Caco-2 (cell line): ENCODE data around the gene GLI3. TPM values are rescaled to one million over a fixed set of nuclear protein-coding genes. Genes with fewer than 3 reads are reported as not detected.

Experiments used
- BruUV-seq: library from RNA; stranded (reverse); fragments of 400-500 nt; replicated peaks from 2 replicates; lab custom pipeline; 2021; lab: Mats Ljungman, UMichigan
- CTCF ChIA-PET: fragments of 300-600 bp; sonication (Branson Sonifier 250); formaldehyde crosslinking; loops from one replicate; lab custom pipeline; 2022; ENCODE audit warnings: antibody characterized with exemption; lab: Charles Lee
- POLR2A ChIA-PET: fragments of 300-600 bp; sonication (Branson Sonifier 250); formaldehyde crosslinking; loops from one replicate; lab custom pipeline; 2022; ENCODE audit warnings: antibody characterized with exemption; lab: Charles Lee
- DNase-seq, 2 experiments: peaks; one replicate each; pipeline versions ENCODE4 v3.0.0 to v3.0.0-alpha.2; 2020 to 2022
- H3K27me3 ChIP-seq: replicated peaks from 2 replicates; pipeline ENCODE4 v1.6.0; 2011; ENCODE audit warnings: low read length; ENCODE audit not compliant: control insufficient read depth, insufficient read depth
- H3K36me3 ChIP-seq: 2 replicates; pipeline ENCODE4 v1.5.1; 2011; ENCODE audit warnings: low read length; ENCODE audit not compliant: control insufficient read depth, insufficient read depth
- H3K4me1 ChIP-seq: fragments of 250-450 bp; sonication (Bioruptor Pico); 2 replicates; pipeline ENCODE4 v1.5.1; 2020; ENCODE audit warnings: mild to moderate bottlenecking
- H3K4me3 ChIP-seq: 2 replicates; pipeline ENCODE4 v1.5.1; 2011; ENCODE audit warnings: low read depth, mild to moderate bottlenecking, control low read depth, low read length
- H3K9me3 ChIP-seq: fragments of 250-450 bp; sonication (Bioruptor Pico); 2 replicates; pipeline ENCODE4 v1.5.1; 2020; ENCODE audit warnings: mild to moderate bottlenecking, moderate library complexity
- H3K27ac Mint-ChIP-seq: one replicate; pipeline ENCODE4 v1.8.0; 2022; ENCODE audit warnings: mixed read lengths; ENCODE audit not compliant: unreplicated experiment
- H3K27me3 Mint-ChIP-seq: one replicate; pipeline ENCODE4 v1.8.0; 2022; ENCODE audit warnings: mixed read lengths; ENCODE audit not compliant: insufficient read depth, unreplicated experiment
- H3K36me3 Mint-ChIP-seq: one replicate; pipeline ENCODE4 v1.8.0; 2022; ENCODE audit warnings: mild to moderate bottlenecking, mixed read lengths; ENCODE audit not compliant: insufficient read depth, unreplicated experiment
- H3K4me1 Mint-ChIP-seq: one replicate; pipeline ENCODE4 v1.8.0; 2022; ENCODE audit warnings: low read depth, mixed read lengths; ENCODE audit not compliant: unreplicated experiment
- H3K4me3 Mint-ChIP-seq: one replicate; pipeline ENCODE4 v1.8.0; 2022; ENCODE audit warnings: mild to moderate bottlenecking, moderate library complexity, mixed read lengths; ENCODE audit not compliant: unreplicated experiment
- H3K9me3 Mint-ChIP-seq: one replicate; pipeline ENCODE4 v1.8.0; 2022; ENCODE audit warnings: mixed read lengths; ENCODE audit not compliant: unreplicated experiment
- intact Hi-C: fragments of 100-400 bp; cut with micrococcal nuclease; formaldehyde crosslinking; loops from one replicate; pipeline ENCODE4 v1.10.0; 2022; ENCODE audit not compliant: unreplicated experiment
- total RNA-seq: library from RNA; stranded (reverse); gene quantifications from 2 replicates; pipeline ENCODE4 v1.2.3, GENCODE V29; 2022
- TF ChIP-seq, protein P1 (sequence below), 2 experiments: fragments of 200-600 bp in 1 of 2; IDR thresholded peaks; 1 replicate in 1 of 2; 2 replicates in 1 of 2; pipeline versions ENCODE4 v1.5.1 to v1.8.0; 2011 to 2022; ENCODE audit warnings: antibody characterized with exemption in 1 of 2, control low read depth in 1 of 2, inconsistent platforms in 1 of 2, low read depth in 1 of 2, low read length in 1 of 2, mild to moderate bottlenecking in 1 of 2, moderate library complexity in 1 of 2; ENCODE audit not compliant: insufficient read depth in 1 of 2, severe bottlenecking in 1 of 2, unreplicated experiment in 1 of 2

Gene GLI3
- total RNA-seq, 1 experiment from 2014 or later, result 1.00 TPM

GRCh38 chr7:42104231-42104630, 132.8 kb downstream of the GLI3 start:
- H3K36me3 ChIP-seq, result no peaks in the 10 kb centered on the region
- ChIA-PET CTCF (no interaction called here), POLR2A (no interaction called here)
- H3K4me1 ChIP-seq, result peaks cover 4% of the 10 kb centered on the region; the same call in 1 of the 2 replicates
- no peaks in the 10 kb centered on the region; the same call in 1 of the 2 replicates for H3K27me3 ChIP-seq
- Mint-ChIP-seq H3K27me3 (peaks cover 4% of the 10 kb centered on the region), H3K27ac (no peak overlapping the region), H3K36me3 (no peaks in the 10 kb centered on the region), H3K9me3 (no peaks in the 10 kb centered on the region), H3K4me3 (no peak overlapping the region), H3K4me1 (no peaks in the 10 kb centered on the region)
- TF ChIP-seq, protein P1, sequence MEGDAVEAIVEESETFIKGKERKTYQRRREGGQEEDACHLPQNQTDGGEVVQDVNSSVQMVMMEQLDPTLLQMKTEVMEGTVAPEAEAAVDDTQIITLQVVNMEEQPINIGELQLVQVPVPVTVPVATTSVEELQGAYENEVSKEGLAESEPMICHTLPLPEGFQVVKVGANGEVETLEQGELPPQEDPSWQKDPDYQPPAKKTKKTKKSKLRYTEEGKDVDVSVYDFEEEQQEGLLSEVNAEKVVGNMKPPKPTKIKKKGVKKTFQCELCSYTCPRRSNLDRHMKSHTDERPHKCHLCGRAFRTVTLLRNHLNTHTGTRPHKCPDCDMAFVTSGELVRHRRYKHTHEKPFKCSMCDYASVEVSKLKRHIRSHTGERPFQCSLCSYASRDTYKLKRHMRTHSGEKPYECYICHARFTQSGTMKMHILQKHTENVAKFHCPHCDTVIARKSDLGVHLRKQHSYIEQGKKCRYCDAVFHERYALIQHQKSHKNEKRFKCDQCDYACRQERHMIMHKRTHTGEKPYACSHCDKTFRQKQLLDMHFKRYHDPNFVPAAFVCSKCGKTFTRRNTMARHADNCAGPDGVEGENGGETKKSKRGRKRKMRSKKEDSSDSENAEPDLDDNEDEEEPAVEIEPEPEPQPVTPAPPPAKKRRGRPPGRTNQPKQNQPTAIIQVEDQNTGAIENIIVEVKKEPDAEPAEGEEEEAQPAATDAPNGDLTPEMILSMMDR (IDR thresholded peaks at IDR 0.05; ENCODE audit: insufficient read depth in 1 of 2, low read depth in 1 of 2, low read length in 1 of 2, severe bottlenecking in 1 of 2, unreplicated experiment in 1 of 2), result no peak
- BruUV-seq, result no TSS peak
- H3K4me3 ChIP-seq, result no peak overlapping the region
- H3K9me3 ChIP-seq, result no peaks in the 10 kb centered on the region
- no peak for DNase-seq
- intact Hi-C loops, result no loop called here

DNA sequence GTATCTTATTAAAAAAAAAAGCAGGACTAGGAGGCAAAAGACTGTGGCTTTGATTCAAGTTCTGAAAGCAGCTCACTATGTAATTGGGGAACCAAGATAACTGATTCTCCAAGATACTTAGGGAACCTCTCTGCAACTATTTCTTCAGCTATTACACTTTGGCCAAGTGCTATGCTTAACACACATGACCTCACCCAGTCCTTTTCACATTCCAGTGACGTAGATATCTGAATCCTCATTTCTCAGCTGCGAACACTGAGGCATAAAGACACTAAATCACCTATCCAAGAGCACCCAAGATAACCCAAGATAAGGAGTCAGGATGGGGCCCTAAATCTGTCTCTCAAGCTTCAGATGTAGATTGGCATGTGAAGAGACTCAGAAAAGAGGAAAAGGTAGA, 133.6 kb downstream of the GLI3 start:
- ChIA-PET CTCF (no interaction called here), POLR2A (interaction anchor here (0.6 kb wide), 1 partner anchor 11 kb away, joined by 3 read pairs; no protein-coding TSS in a partner anchor)
- intact Hi-C loops, result no loop called here
- Histone ChIP-seq H3K36me3 (no peaks in the 10 kb centered on the region), H3K4me1 (peaks cover 4% of the 10 kb centered on the region; the same call in 1 of the 2 replicates), H3K9me3 (no peaks in the 10 kb centered on the region), H3K27me3 (no peaks in the 10 kb centered on the region; the same call in 1 of the 2 replicates), H3K4me3 (no peak overlapping the region)
- no peak for DNase-seq
- Mint-ChIP-seq H3K4me3 (no peak overlapping the region), H3K9me3 (no peaks in the 10 kb centered on the region), H3K4me1 (no peaks in the 10 kb centered on the region), H3K27me3 (no peaks in the 10 kb centered on the region), H3K36me3 (no peaks in the 10 kb centered on the region), H3K27ac (no peak overlapping the region)
- BruUV-seq, result no TSS peak
- TF ChIP-seq, protein P1 (IDR thresholded peaks at IDR 0.05; ENCODE audit: insufficient read depth in 1 of 2, low read depth in 1 of 2, low read length in 1 of 2, severe bottlenecking in 1 of 2, unreplicated experiment in 1 of 2), result no peak

DNA sequence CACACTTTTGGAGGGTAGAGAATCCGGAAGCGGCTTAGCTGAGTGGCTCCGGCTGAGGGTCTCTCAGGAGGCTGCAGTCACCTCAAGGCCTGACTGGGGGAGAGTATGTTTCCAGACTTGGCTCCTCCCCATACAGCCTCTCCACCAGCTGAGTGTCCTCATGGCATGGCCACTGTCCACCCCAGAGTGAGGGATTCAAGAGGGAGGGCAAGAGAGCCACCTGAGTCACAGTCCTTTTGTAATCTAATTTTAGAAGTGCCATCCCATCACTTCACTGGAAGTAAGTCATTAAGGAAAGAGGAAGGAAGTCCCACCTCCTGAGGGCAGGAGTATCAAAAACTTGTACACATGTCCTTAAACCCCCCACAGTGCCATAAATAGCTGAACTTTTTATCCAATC, 134.0 kb downstream of the GLI3 start:
- Mint-ChIP-seq H3K4me3 (no peak overlapping the region), H3K27ac (no peak overlapping the region), H3K27me3 (no peaks in the 10 kb centered on the region), H3K36me3 (no peaks in the 10 kb centered on the region), H3K9me3 (no peaks in the 10 kb centered on the region), H3K4me1 (no peaks in the 10 kb centered on the region)
- no peaks in the 10 kb centered on the region for H3K9me3 ChIP-seq
- TF ChIP-seq, protein P1 (IDR thresholded peaks at IDR 0.05; ENCODE audit: insufficient read depth in 1 of 2, low read depth in 1 of 2, low read length in 1 of 2, severe bottlenecking in 1 of 2, unreplicated experiment in 1 of 2), result no peak
- BruUV-seq, result no TSS peak
- H3K27me3 ChIP-seq, result no peaks in the 10 kb centered on the region; the same call in 1 of the 2 replicates
- CTCF ChIA-PET, result no interaction called here
- no peak overlapping the region for H3K4me3 ChIP-seq
- POLR2A ChIA-PET, result interaction anchor here (0.6 kb wide), 1 partner anchor 11 kb away, joined by 3 read pairs; no protein-coding TSS in a partner anchor
- peaks cover 4% of the 10 kb centered on the region; the same call in 1 of the 2 replicates for H3K4me1 ChIP-seq
- no peak for DNase-seq
- H3K36me3 ChIP-seq, result no peaks in the 10 kb centered on the region
- intact Hi-C loops, result no loop called here
